Measurements from ENCODE around the gene RDH8.

The RDH8 gene

GRCh38 chr19:10013316-10013715 is at the start of gene RDH8:
RDH8 (plus strand) TSS chr19:10013483; CDS start chr19:10013498, 15 bp downstream.
- Mint-ChIP-seq H3K27ac (ENCODE audit: low read depth) (no peak within 1 kb of the TSS), H3K27me3 (peaks cover 65% of the 10 kb centered on the region), H3K4me1 (peaks cover 14% of the 10 kb centered on the region), H3K9me3 (no peaks in the 10 kb centered on the region), H3K36me3 (ENCODE audit: insufficient read depth) (peaks cover 2% of the 10 kb centered on the region), H3K4me3 (no peak within 1 kb of the TSS)
- DNase-seq (ENCODE audit: low spot score in 2 of 2): no peak
- no peak for ATAC-seq (replicated peaks; ENCODE audit: extremely low read depth, poor library complexity, severe bottlenecking)

- no peak overlapping the region for H3K27ac Mint-ChIP-seq (ENCODE audit: low read depth)
- DNase-seq (ENCODE audit: low spot score in 2 of 2) (no peak), ATAC-seq (replicated peaks; ENCODE audit: extremely low read depth, poor library complexity, severe bottlenecking) (no peak)
- no peaks in the 10 kb centered on the region for H3K36me3 Mint-ChIP-seq (ENCODE audit: insufficient read depth)
- H3K27me3 Mint-ChIP-seq: peaks cover 56% of the 10 kb centered on the region
- no peaks in the 10 kb centered on the region for H3K9me3 Mint-ChIP-seq
- H3K4me1 Mint-ChIP-seq: no peaks in the 10 kb centered on the region
- H3K4me3 Mint-ChIP-seq: no peak overlapping the region
Measured at GRCh38 chr19:9966024-9966423, 47.3 kb upstream of the RDH8 start.

GRCh38 chr19:9966448-9966847 is 46.8 kb upstream of the RDH8 start:
- H3K27me3 Mint-ChIP-seq: peaks cover 52% of the 10 kb centered on the region
- no peak overlapping the region for H3K27ac Mint-ChIP-seq (ENCODE audit: low read depth)
- H3K4me1 Mint-ChIP-seq: no peaks in the 10 kb centered on the region
- no peaks in the 10 kb centered on the region for H3K36me3 Mint-ChIP-seq (ENCODE audit: insufficient read depth)
- no peak overlapping the region for H3K4me3 Mint-ChIP-seq
- H3K9me3 Mint-ChIP-seq: no peaks in the 10 kb centered on the region
- ATAC-seq (replicated peaks; ENCODE audit: extremely low read depth, poor library complexity, severe bottlenecking) (no peak), DNase-seq (ENCODE audit: low spot score in 2 of 2) (no peak)

- Mint-ChIP-seq H3K9me3 (no peaks in the 10 kb centered on the region), H3K27ac (ENCODE audit: low read depth) (no peak overlapping the region), H3K4me3 (no peak overlapping the region), H3K27me3 (peaks cover 48% of the 10 kb centered on the region), H3K4me1 (no peaks in the 10 kb centered on the region), H3K36me3 (ENCODE audit: insufficient read depth) (no peaks in the 10 kb centered on the region)
- DNase-seq (ENCODE audit: low spot score in 2 of 2) (no peak), ATAC-seq (replicated peaks; ENCODE audit: extremely low read depth, poor library complexity, severe bottlenecking) (no peak)
Measured at GRCh38 chr19:9967326-9967725, 46.0 kb upstream of the RDH8 start.

GRCh38 chr19:9968820-9969687 is 44.2 kb upstream of the RDH8 start:
- DNase-seq (ENCODE audit: low spot score in 2 of 2) (no peak), ATAC-seq (replicated peaks; ENCODE audit: extremely low read depth, poor library complexity, severe bottlenecking) (no peak)
- no peak overlapping the region for H3K27ac Mint-ChIP-seq (ENCODE audit: low read depth)
- no peaks in the 10 kb centered on the region for H3K9me3 Mint-ChIP-seq
- no peak overlapping the region for H3K4me3 Mint-ChIP-seq
- H3K4me1 Mint-ChIP-seq: no peaks in the 10 kb centered on the region
- H3K27me3 Mint-ChIP-seq: peaks cover 42% of the 10 kb centered on the region
- H3K36me3 Mint-ChIP-seq (ENCODE audit: insufficient read depth): no peaks in the 10 kb centered on the region

GRCh38 chr19:9969688-9969975 is 43.7 kb upstream of the RDH8 start:
- Mint-ChIP-seq H3K27ac (ENCODE audit: low read depth) (no peak overlapping the region), H3K9me3 (no peaks in the 10 kb centered on the region), H3K4me1 (no peaks in the 10 kb centered on the region), H3K4me3 (no peak overlapping the region), H3K27me3 (peaks cover 42% of the 10 kb centered on the region), H3K36me3 (ENCODE audit: insufficient read depth) (no peaks in the 10 kb centered on the region)
- no peak for DNase-seq (ENCODE audit: low spot score in 2 of 2)
- ATAC-seq (replicated peaks; ENCODE audit: extremely low read depth, poor library complexity, severe bottlenecking): no peak

- DNase-seq (ENCODE audit: low spot score in 2 of 2) (no peak), ATAC-seq (replicated peaks; ENCODE audit: extremely low read depth, poor library complexity, severe bottlenecking) (no peak)
- Mint-ChIP-seq H3K36me3 (ENCODE audit: insufficient read depth) (no peaks in the 10 kb centered on the region), H3K4me1 (no peaks in the 10 kb centered on the region), H3K27me3 (peaks cover 39% of the 10 kb centered on the region), H3K27ac (ENCODE audit: low read depth) (no peak overlapping the region), H3K9me3 (no peaks in the 10 kb centered on the region), H3K4me3 (no peak overlapping the region)
Measured at GRCh38 chr19:9970481-9970880, 42.8 kb upstream of the RDH8 start.

GRCh38 chr19:9971166-9971897 is 42.0 kb upstream of the RDH8 start:
- H3K4me3 Mint-ChIP-seq: no peak overlapping the region
- no peak for ATAC-seq (replicated peaks; ENCODE audit: extremely low read depth, poor library complexity, severe bottlenecking)
- H3K9me3 Mint-ChIP-seq: no peaks in the 10 kb centered on the region
- H3K27ac Mint-ChIP-seq (ENCODE audit: low read depth): no peak overlapping the region
- H3K4me1 Mint-ChIP-seq: no peaks in the 10 kb centered on the region
- peaks cover 30% of the 10 kb centered on the region for H3K27me3 Mint-ChIP-seq
- DNase-seq (ENCODE audit: low spot score in 2 of 2): no peak
- H3K36me3 Mint-ChIP-seq (ENCODE audit: insufficient read depth): no peaks in the 10 kb centered on the region

GRCh38 chr19:9972103-9972502 is 41.2 kb upstream of the RDH8 start:
- Mint-ChIP-seq H3K36me3 (ENCODE audit: insufficient read depth) (no peaks in the 10 kb centered on the region), H3K9me3 (no peaks in the 10 kb centered on the region), H3K4me3 (no peak overlapping the region), H3K27ac (ENCODE audit: low read depth) (no peak overlapping the region), H3K27me3 (peaks cover 23% of the 10 kb centered on the region), H3K4me1 (no peaks in the 10 kb centered on the region)
- no peak for ATAC-seq (replicated peaks; ENCODE audit: extremely low read depth, poor library complexity, severe bottlenecking)
- no peak for DNase-seq (ENCODE audit: low spot score in 2 of 2)

- no peak overlapping the region for H3K4me3 Mint-ChIP-seq
- no peak for ATAC-seq (replicated peaks; ENCODE audit: extremely low read depth, poor library complexity, severe bottlenecking)
- no peak overlapping the region for H3K27ac Mint-ChIP-seq (ENCODE audit: low read depth)
- no peaks in the 10 kb centered on the region for H3K4me1 Mint-ChIP-seq
- no peak for DNase-seq (ENCODE audit: low spot score in 2 of 2)
- H3K27me3 Mint-ChIP-seq: peaks cover 45% of the 10 kb centered on the region
- H3K36me3 Mint-ChIP-seq (ENCODE audit: insufficient read depth): no peaks in the 10 kb centered on the region
- H3K9me3 Mint-ChIP-seq: no peaks in the 10 kb centered on the region
Measured at GRCh38 chr19:9981406-9982260, 31.6 kb upstream of the RDH8 start.

- peaks cover 52% of the 10 kb centered on the region for H3K27me3 Mint-ChIP-seq
- ATAC-seq (replicated peaks; ENCODE audit: extremely low read depth, poor library complexity, severe bottlenecking): no peak
- H3K36me3 Mint-ChIP-seq (ENCODE audit: insufficient read depth): peaks cover 2% of the 10 kb centered on the region
- no peak overlapping the region for H3K4me3 Mint-ChIP-seq
- DNase-seq (ENCODE audit: low spot score in 2 of 2): no peak
- no peaks in the 10 kb centered on the region for H3K9me3 Mint-ChIP-seq
- no peak overlapping the region for H3K27ac Mint-ChIP-seq (ENCODE audit: low read depth)
- H3K4me1 Mint-ChIP-seq: no peaks in the 10 kb centered on the region
Measured at GRCh38 chr19:9986787-9987281, 26.4 kb upstream of the RDH8 start.

- H3K27me3 Mint-ChIP-seq: peaks cover 44% of the 10 kb centered on the region
- no peak overlapping the region for H3K27ac Mint-ChIP-seq (ENCODE audit: low read depth)
- H3K4me3 Mint-ChIP-seq: no peak overlapping the region
- H3K4me1 Mint-ChIP-seq: no peaks in the 10 kb centered on the region
- DNase-seq (ENCODE audit: low spot score in 2 of 2): no peak
- ATAC-seq (replicated peaks; ENCODE audit: extremely low read depth, poor library complexity, severe bottlenecking): no peak
- no peaks in the 10 kb centered on the region for H3K9me3 Mint-ChIP-seq
- H3K36me3 Mint-ChIP-seq (ENCODE audit: insufficient read depth): peaks cover 2% of the 10 kb centered on the region
Measured at GRCh38 chr19:9989504-9989903, 23.8 kb upstream of the RDH8 start.
